ENCODE data around the gene PEA15. TPM values are rescaled to one million over a fixed set of nuclear protein-coding genes. Genes with fewer than 3 reads are reported as not detected.

The PEA15 gene
- total RNA-seq, 1 donor from 2014 or later = 206 TPM

DNA sequence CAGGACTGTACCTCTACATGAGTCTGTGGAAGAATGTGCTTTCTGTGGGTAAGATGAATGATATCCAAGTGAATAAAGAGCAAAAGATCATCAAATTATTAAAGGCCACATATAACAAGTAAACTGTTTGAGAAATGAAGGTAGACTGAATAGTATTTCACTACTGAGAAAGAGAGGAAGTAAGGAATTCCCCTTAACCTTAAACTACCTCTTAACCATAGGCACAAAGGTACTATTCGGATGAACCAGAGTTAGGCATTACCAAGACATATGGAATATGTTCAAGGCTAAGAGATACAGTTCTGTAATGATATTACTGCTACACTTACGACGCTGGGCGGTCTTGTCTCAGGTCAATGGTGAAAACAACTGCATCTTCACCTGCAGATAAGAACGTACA, 31.6 kb downstream of the PEA15 start:
- no peak for DNase-seq (ENCODE audit: extremely low read depth, low read depth, low spot score)

DNA sequence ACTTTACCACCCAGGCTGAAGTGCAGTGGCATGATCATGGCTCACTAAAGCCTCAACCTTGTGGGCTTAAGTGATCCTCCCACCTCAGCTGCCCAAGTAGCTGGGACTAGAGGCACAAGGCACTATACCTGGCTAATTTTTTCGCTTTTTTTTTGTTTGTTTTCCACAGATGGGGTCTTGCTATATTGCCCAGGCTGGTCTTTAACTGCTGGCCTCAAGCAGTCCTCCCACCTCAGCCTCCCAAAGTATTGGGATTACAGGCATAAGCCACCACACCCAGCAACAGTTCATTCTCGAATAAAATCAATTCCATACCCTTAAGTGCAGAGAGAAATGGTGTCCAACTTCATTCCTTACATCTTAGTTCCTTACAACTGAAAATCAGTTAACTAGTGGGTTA, 32.4 kb downstream of the PEA15 start:
- DNase-seq (ENCODE audit: extremely low read depth, low read depth, low spot score) = no peak

DNA sequence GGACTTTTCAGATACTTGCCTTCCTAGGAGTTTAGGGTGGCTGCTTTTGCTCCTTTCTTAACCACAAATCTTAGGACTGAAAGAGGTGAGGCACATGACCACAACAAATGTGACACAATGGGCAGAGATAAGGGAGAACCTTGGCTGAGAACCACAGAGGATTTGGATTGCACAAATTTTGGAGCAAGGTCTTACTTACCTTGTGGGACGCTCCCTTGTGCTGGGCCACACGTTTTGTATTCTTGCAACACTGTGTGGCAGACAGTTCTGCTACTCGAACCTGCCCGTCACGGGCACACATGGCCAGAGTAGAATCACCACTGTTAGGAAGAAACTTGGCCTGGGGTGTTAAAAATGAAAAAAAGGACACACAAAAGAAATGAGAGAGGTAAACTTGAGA, 33.2 kb downstream of the PEA15 start:
- DNase-seq (ENCODE audit: extremely low read depth, low read depth, low spot score) = no peak

DNA sequence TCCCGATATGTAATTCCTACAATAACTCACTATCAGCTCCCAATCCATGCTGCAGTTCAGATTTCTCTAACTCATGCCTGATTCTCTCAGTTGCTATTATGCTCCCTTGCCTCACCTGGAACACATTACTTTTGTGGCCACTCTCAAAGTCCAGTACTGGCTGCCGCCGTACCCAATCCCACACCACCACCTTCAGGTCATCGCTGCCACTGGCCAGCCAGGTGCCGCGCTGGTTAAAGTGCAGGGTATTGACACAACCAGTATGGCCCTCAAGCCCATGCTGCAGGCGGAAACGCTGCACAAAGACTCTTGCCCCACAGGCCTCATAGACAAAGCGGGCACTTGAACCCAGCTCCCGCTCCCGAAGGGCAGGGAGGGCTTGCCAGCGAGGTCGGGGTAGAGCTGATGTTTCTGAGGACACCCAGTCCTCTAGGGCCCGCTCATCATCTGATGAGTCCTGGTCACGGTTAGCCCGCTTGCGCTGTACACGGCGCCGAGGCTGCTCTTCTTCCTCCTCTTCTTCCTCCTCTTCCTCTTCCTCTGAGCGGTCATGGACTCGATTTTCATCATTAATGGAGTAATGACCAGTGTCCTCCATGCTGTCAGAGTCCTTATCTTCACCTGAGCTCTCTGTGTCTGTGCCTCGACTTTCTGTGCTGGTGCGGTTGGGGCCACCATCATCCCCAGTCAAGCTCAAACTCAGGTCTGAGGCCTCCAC, 34.6 kb downstream of the PEA15 start:
- no peak for DNase-seq (ENCODE audit: extremely low read depth, low read depth, low spot score)

DNA sequence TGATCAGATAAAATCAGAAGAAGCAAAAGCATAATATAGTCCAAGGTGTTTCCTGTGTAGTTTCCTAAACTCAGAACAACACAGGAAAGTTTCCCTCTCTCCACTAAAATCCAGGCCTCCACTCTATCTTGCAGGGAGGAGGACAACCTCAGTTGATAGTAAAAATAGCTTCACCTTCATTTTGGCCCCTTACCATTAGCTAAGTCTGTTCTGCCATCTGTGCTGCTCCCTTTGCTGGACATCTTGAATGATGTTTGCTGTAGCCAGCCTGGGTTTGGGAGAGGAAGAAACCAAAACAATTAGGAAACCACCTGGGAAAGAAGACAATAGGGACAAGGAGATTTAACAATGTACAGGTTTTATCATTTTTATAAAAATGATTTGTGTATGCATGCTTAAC, 38.6 kb downstream of the PEA15 start:
- DNase-seq (ENCODE audit: extremely low read depth, low read depth, low spot score) = no peak

DNA sequence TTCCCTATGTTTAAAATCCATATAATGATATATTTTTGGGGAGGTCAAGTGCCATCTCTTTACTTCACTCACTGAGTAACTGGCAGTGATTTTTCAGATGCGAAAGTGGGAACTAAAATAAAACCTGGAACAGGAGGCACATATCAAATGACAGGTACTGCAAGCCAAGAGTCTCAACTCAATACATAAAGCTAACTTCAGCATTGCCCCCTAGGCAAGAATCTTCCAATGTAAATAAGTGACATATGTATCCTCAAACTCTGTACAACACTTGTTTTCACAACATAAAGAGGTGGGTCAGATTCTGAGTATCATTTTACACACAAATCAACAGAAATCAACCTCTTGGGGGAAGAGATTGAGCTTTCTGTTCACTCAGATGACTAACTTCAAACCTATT, 39.0 kb downstream of the PEA15 start:
- no peak for DNase-seq (ENCODE audit: extremely low read depth, low read depth, low spot score)

DNA sequence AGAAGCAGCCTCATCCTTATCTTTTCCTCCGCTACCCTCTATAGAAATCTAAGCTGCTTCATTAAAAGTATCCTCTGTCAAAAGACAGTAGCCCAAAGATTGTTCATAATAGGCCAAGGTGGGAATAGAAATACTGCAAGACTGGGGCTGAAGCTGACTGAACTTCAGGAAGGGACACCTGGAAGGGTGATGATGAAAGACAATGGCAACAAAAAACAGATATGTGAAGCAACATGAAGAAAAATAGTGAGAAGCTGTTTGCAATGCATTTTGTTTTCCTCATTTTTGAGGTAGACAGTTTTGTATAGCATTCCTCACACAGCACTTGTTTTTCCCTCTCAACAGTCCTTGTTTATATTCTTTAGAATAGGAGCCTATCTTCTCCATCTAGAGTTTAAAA, 40.2 kb downstream of the PEA15 start:
- DNase-seq (ENCODE audit: extremely low read depth, low read depth, low spot score) = no peak

DNA sequence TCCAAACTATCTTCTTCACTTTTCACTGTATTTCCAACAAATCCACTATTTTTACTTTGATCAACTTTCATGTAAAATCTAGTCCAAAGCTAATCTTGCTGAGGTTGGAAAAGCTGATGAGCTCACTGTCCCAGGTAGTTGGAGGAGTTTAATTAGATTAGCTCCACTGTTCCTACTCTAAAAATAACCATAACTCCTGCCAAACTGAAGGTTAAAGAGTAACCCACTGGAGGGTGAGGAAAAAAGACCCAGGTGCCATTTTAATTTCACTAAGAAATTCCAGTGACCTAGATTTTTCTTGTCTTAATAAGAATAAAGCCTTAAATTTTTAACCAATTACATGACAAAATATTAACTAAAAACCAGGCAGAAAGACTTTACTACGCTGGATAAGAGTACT, 41.9 kb downstream of the PEA15 start:
- DNase-seq (ENCODE audit: extremely low read depth, low read depth, low spot score) = no peak

DNA sequence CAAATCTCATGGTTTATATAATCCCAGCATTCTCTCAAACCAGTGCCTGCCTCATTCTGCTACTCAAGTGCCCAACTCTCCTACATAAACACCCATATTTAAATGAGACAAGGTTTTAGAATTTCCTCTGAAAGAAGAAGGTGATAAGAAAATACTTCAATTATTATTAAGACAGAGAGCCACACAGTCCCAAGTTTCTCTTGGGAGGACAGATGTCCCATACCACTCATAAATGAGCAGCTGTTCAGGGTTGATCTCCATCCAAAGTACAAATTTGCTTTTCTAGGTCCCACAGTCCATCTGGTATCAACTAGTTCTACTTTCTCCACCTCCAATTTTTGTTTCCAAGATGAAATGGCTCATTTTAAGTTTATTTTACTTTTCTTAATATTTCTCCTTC, 45.8 kb downstream of the PEA15 start:
- DNase-seq (ENCODE audit: extremely low read depth, low read depth, low spot score) = no peak

DNA sequence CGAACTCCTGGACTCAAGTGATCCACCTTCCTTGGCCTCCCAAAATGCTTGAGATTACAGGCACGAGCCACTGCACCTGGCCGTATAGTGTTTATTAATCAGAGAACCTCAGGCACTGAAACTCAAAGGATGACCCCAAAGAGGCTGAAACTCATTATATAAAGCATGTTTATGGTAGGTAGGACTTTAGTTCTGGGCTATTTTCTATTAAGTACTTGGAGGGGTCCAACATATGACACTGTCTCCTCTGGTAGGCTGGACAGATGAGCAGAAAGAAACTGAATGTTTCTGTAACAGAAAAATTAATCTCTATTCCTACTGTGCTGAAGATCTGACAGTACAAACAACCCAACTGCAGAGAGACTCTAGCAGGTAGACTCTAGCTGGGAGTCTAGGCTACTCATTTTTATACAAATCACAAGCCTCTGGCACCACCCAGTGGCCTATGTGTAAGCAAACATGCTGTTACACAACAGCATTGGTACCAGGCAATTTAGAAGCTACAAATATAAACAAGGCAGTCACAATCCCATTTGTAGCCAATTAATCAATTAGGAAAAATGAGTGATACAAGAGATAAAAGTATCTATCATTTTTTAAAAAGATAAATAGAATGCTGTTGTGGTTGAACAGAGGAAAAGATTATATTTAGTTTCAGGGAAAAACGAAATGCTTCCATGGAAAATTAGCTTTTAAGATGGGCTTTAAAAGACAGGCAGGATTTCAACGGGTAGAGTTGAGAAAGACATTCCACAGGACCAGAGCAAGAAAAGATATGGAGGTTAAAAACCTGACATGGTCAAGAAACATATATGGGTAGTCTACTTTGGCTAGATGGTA, 46.7 kb downstream of the PEA15 start:
- peak; percentile 41 for DNase-seq (ENCODE audit: extremely low read depth, low read depth, low spot score)

DNA sequence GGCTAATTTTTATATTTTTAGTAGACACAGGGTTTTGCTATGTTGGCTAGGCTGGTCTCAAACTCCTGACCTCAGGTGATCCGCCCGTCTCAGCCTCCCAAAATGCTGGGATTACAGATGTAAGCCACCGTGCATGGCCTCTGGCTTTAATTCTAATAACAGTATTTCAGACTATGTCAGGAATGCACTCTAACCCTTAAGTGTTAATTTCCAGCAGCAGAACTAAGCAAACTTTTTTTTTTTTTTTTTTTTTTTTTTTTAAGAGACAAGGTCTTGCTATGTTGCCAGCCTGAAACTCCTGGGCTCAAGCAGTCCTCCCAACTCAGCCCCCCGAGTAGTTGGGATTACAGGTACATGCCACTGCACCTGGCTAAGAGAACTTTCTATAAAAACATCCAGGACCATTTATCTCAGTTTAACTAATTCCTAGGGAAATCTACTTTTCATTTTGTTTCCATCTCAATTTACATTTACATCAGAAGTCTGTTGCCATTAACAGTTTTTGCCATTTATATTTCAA, 50.7 kb downstream of the PEA15 start:
- DNase-seq (ENCODE audit: extremely low read depth, low read depth, low spot score) = no peak

DNA sequence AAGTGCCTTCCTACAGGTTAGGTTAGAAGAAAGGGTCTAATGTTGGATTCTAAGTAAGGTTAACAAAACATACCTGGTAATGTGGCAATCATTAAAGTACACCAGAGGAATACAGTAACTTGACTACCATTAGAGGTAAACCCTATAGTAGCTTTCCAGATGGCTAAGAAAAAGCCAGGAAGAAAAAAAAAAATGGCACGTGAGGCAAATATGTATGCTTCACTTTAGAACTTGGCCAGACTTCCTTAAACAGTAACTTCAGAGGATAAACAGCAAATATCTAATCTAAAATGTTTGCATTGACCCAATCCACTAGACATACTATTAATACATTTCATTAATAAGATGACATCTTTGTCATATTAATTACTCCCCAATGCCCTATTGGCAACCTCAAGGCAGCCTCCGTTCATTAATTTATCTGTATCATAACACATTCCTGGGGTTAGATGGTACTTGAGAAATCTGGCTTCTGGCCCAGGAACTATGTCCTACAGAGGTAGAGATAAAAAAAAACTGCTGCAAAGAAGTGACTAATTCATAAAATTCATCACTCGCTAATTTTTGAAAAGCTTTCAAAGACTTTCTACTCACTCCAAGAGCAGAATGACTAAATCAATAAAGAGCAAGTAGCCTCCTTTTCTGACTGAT, 51.3 kb downstream of the PEA15 start:
- DNase-seq (ENCODE audit: extremely low read depth, low read depth, low spot score) = no peak

DNA sequence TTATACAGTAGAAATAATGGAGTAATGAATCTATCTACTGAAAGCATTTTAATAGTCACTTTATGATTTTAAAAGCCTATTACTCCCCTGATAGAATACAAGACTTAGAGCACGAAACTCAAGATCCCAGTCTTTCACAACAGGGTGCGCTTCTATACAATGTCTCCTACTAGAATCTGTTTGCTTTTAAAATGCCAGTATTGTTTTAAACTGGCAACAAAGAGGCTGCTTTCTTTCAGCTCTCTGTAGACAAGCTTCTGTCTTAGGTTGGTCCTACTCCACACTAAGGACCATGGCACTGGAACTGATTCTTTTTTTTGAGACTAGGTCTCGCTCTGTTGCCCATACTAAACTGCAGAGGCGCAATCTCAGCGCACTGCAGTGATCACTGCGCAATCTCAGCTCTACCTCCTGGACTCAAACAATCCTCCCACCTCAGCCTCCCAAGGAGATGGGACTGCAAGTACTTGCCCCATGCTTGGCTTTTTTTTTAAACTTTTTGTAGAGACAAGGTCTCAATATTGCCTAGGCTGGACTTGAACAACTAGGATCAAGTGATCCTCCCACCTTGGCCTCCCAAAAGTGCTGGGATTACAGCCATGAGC, 52.3 kb downstream of the PEA15 start:
- no peak for DNase-seq (ENCODE audit: extremely low read depth, low read depth, low spot score)

DNA sequence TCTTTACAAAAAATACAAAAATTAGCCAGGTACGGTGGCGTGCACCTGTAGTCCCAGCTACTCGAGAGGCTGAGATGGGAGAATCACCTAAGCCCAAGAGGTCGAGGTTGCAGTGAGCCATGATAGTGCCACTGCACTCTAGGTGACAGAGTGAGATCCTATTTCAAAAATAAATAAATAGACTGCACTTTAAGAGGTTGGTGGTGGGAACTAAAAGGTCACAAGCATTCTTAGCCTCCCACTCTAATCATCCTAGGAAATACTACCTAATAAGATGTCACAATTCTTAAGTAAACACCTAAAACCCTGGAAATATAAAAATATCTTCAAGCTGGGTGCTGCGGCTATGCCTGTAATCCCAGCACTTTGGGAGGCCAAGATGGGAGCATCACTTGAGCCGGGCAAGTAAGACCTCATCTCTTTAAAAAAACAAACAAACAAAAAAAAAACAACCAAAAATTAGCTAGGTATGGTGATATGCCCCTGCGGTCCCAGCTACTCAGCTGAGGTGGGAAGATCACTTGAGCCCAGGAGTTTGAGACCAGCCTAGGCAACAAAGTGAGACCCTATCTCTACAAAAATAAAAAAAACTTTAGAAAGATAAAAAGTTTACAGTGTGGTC, 53.1 kb downstream of the PEA15 start:
- DNase-seq (ENCODE audit: extremely low read depth, low read depth, low spot score) = no peak

DNA sequence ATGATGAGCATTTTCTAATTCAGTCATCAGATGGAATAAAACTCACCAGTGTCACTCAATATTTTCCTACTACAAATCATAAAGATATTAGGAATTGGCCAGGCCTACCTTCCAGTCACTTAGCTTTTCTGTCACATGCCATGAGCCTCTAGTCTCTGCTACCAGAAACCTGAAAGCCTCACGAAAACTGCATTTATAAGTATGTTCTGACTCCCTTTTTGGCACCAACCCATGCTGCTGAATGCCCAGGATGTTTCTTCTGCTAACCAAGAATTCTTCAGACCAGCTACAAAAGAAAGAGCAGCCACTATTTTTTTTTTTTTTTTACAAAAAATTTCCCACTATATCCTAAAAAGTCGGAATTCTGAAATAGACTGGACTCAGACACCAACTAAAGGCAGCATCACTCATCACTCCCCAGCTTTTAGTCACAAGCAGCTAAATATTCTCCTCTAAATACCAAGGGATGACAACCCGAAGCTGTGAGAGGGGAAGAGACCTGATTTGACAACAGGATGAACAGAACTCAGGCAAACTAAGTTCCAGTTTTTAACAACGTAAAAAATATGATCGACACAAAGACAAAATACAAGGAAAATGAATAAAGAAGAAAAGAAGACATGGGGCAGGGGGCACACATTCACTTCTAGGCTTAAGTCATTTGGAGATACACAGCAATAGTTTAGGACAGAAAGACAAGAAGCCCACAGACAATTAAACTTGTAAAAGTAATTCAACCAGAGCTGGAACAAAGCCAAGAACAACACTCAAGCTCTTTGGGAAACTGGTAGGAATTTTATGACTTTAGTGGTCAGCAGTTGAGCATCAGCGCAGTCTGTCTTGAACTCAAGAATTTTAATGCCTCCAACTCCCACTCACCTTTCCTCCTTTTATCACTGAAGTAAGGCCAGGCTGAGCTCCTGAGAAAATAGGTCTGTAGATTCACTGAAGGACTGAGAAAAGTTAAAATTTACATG, 55.5 kb downstream of the PEA15 start:
- peak; percentile 89 for DNase-seq (ENCODE audit: extremely low read depth, low read depth, low spot score)

DNA sequence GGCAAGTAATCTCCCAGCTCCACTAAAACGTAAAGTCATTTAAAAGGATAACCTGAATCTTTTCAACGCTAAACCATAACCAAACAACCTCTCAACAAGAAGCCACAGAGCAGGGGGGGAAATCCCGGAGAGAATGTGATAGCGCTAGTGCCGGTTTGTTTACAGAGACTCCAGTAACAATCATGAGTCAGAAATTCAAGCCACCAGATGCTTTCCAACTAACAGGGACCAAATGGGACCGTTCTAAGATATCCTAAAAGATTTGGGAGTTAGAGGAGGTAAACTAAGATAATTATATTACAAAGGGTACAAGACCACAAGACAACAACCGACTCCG, 56.3 kb downstream of the PEA15 start:
- DNase-seq (ENCODE audit: extremely low read depth, low read depth, low spot score) = peak; percentile 55

DNA sequence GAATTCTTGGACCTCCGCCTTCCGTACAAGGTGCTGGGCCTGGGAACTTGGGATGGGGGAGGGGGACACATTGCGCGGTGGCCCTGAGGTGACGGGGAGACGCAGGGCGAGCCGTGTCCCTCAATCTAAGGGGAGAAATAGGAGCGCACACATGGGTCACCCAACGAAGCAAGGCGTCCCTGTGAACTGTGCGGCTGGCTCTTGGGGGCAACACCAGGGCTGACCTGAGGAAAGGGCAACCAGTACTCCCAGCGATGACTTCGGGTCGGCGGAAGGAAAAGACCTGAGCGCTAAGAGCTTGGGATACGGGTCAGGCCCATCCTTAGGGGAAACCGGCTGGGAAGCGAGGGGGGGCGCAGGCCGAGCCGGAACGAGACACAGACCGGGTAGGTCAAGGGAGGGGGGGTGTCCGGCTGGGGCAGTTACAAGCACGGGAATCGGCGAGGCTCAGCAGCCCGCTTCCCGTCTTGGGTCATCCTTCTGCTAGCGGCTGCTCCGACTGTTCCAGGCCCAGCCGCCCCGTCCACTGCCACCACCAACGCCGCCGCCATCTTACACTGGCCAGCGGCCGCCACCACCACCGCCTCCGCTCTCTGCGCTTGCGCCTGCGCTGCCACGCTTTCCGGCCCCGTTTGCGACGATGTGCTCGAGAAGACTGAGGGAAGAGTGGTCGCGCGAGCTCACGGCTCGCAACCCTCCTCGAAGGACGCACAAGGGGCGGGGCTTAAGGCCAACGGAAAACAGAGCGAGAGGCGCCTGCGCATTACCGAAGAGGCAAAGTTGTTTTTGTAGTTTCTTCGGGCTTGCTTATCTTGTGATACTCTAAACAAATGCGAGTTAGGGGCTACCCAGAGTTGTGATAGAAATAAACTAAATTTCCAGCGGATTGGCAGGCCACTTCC, 57.0 kb downstream of the PEA15 start, which contains the start of gene DCAF8:
Gene DCAF8, minus strand, starts transcription at position 657 of the 902 bp plus-strand sequence. CDS start 18,541 bp downstream, outside the sequence.
- peak; percentile 81 for DNase-seq (ENCODE audit: extremely low read depth, low read depth, low spot score)

DNA sequence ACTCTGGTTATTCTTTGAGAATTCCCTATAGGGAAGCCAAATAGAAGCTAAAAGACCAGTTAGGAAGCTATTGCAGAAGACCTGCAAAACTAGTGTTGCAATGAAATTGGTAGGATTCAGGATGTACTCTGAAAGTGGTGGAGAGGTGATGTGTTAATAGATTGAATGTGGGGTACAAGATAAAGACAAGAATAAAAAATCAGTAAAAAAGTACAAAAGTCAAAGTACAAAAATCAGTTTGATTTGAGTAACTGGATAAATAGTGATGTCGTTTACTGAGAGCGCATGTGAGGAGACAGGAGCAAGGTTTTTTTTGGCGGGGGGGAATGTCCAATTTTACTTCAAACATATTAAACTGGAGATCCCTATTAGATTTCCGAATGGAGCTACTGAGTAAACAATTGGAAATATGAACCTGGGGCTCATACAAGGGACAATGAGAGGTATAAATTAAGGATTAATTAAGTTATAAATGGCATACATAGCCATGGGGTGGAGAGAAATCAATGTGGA, 59.7 kb downstream of the PEA15 start:
- no peak for DNase-seq (ENCODE audit: extremely low read depth, low read depth, low spot score)
